Measurements from ENCODE around the gene BPIFB6.

BPIFB6 gene

DNA sequence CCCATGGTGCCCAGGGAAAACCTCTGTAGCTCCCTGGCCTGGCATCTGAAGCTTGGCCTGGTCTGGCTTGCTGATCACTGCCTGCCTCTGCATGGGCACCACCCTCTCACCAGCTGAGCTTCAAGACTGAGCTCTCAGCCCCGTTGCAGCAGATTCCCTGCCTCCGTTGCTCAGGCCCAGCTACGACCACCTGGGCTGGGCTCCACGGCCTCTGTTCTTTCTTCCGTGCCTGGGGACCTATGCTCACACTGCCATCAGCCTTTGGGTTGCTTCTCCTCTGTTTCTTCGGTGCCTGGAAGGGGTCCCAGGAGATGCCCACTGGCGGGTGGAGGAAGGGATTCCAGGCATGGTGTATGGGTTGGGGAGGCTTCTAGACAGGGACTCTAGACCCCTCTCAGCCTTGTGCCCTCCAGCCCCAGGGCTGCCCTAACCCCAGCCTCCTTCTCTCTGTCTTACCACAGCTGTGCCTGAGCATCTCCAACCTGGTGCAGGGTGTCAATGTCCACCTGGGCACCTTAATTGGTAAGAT is 14.8 kb upstream of the BPIFB6 start:
- DNase-seq, result no peak

DNA sequence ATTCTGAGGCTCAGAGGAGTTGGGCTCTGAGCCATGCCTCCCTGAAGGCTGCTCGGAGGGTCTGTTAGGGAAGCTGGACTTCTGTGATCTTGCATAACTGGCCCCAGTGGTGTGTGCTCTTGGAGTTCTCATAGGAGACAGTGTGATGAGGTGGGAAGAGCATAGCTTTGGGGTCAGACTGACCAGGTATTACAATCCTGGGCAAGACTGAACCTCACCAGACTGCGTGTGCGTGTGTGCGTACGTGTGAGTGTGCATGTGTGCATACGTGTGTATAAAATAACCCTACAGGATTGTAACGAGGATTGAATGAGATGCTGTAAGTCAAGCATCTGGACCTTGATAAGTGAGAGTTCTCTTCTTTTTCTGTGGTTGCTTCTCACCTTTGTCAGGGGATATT is 13.9 kb upstream of the BPIFB6 start:
- no peak for DNase-seq

DNA sequence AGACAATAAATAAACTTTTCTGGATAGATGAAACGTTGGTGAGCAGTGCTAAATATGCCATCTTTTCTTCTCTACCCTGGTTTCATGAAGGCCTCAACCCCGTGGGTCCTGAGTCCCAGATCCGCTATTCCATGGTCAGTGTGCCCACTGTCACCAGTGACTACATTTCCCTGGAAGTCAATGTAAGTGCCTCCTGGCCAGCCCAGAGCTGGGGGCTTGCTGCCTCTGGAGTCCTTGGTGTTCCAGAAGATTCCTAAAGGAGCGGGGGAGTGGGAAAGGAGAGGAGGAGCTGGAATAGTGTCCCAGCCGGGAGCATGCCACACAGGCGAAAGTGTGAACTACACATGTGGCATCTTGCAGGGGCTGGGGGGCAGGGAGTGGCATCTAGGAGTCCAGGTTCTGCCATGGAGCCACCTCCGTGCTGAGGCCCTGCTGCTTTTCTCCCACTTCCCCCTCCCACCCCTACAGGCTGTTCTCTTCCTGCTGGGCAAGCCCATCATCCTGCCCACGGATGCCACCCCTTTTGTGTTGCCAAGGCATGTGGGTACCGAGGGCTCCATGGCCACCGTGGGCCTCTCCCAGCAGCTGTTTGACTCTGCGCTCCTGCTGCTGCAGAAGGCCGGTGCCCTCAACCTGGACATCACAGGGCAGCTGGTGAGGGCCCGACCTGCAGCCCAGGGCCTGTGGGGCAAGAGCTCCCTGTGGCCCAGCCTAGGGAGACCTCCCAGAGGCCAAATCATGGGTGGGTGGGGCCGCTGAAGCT is 13.1 kb upstream of the BPIFB6 start:
- DNase-seq, result no peak

DNA sequence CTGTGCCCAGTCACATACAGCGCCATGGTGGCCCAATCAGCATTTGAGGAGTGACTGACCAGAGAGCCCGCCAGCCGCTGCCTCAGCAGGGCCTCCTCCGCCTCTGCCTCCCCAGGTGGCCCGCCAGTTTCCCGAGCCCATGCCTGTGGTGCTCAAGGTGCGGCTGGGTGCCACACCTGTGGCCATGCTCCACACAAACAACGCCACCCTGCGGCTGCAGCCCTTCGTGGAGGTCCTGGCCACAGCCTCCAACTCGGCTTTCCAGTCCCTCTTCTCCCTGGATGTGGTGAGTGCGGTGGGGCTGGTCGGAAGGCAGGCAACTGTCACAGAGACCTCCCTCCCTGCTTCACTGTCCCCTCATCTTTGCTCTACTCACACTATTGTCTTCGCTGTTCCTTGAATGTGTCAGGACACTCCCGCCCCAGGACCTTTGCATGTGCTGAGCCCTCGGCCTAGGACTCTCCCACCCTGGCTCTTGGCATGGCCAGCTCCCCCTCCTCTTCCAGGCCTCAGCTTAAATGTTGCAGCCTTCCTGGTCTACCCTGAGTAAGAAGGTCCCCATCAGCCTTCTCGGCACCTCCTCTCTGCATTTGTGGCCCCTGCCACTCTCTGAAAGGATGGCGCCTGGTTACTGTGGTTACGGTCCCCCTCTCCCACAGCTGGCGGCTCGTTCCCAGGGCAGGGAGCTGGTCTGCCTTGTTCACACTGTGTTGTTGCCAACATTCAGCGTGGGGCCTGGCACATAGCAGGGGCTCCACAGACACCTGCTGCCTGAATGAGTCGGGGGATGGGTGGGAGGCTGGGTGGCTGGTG is 11.8 kb upstream of the BPIFB6 start:
- no peak for DNase-seq

DNA sequence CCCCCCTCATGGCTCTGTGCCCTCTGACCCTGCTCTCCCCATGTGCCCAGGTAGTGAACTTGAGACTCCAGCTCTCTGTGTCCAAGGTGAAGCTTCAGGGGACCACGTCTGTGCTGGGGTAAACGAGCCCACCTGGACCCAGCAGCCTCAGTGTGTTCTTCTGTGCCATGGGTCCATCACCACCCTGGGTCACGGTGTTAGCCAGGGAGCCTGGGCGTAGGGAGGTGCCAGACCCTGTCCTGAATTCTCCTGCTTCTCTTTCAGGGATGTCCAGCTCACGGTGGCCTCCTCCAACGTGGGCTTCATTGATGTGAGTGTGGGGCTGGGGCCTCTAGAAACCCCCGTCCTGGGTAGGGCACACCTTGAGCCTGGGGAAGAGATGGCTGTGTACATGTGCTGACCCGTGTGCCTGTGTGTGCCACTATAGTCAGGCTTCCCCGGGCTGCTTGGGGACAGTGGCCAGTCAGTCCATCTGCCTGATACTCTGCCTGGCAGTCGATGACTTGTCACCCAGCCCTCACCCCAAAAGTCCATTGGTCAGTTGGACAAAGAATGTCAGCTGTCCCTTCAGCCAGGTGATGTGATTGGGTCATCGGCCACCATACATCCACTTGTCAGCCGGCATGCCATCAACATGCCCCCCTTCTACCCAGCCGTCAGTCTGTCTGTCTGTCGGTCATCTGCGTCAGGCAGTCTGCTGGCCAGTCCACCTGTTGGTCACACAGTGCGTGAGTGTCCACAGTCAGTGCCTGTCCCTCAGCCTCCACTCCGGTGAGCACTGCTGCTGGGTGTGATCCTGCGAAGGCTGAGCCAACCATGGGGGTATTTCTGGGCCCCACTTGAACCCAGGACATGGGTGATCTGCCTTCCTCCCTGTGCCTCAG is 10.9 kb upstream of the BPIFB6 start:
- DNase-seq, result no peak

DNA sequence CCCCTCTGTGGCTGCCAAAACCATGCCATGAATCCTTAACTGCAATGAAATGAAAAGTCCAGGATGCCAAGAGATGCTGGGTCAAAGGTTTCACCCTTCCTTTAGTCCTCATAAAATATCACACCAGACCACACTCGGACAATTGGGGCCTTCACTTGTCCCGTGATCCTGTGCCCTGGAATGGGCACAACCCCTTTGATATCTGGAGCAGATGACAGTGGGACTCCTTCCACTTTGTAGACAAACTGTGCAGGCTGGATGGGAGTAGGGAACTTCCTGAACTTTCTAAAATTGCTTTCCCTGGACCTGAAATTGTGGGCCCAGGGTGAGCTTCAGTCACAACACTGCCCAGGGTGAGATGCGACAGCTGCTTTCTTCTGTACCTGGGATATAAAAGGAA is 9.6 kb upstream of the BPIFB6 start:
- no peak for DNase-seq

DNA sequence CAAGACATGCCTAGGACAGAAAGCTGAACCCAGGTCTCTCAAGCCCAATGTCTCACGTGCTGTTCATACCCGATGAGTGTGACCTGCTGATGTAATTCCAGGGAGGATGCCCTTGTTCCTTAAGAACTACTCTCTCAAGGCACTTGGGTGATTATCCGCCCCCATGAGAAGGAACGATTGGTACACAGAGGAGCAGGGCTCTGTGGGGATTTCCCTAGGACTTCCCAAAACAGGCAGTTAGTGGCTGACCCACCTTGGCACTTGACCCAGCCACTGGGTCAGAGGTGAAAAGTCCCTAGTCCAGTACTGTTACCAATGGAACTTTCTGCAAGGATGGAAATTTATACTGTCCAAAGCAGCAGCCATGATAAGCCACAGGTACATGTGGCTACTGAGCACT is 9.2 kb upstream of the BPIFB6 start:
- DNase-seq, result no peak

DNA sequence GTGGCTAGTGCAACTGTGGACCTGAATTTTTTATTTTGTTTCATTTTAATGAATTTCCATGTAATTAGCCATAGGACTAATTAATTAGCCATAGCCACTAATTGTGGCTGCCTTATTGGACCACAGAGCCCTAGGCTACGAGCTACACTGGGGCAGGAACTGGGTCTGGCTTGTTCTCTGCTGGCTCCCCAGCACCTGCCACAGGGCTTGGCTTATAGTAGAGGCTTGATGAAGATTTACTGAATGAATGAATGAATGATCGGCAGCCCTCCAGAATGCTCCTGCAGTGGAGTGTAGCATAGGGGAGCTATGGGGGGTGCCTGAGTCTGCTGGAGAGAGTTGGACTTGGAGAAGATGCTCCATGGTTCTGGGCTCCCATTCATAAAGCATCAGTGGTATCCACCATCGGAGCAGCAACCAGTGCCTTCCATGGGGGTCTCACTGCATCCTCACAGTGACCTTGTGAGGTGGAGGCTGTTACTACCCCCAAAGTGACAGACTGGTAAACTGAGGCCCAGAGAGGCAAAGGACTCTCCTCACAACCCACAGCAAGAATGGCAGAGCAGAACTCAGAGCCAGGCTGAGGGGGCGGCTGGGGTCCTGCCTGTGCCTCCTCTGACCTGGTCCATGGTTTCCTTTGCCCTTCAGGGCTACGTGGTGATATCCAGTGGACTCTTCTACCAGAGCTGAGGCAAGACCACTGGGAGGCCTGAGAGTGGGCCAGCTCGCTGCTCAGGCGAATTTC is 8.6 kb upstream of the BPIFB6 start:
- no peak for DNase-seq

DNA sequence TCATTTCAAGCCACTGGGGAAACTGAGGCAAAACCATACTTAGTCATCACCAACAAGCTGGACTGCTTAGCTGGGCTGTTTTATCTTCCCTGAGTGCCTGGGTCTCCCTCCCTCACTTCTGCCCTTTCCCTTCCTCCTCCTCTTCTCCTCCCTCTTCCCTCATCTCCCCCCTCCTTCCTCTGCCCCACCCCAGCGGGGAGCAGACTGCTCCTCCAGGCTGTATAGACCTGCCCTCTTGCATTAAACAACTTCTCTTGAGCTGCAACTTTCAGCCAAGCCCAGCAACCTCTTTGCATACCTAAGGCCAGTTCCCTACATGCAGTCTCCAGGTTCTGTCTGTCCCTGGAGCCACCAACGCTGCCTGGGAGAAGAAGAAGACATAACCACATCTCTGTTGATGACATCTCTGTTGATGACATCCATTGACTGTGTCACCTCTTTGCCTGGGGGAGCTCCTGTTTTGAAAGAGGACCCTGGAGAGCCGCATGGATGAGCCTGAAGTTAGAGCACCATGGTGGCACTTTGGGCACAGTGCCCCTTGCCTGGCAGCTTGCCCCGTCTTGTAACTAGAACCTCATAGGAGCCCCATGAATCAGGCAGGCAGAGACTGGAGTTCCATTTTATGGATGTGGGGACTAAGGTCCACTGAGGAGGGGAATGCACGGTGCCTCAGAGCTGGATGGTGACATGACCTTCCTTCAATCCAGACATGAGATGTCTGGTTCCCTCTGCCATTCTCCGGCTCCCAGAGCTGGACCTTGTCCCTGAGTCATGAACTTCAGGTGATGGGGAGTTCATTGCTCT is 7.8 kb upstream of the BPIFB6 start:
- DNase-seq, result no peak

DNA sequence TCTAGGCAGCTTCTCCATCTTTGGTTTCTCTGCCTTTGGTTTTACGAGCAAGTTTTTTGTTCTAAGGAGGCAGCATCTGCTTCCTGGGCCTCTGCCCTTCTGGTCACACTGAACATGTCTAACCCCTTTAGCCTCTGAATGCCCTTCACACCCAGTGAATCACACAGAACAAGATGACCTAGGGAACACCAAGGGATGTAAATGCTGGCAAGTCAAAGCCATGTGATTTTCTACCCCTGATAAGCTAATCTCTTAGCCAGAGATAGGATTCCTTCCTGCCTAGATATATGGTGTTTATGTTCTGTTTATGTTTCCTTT is 7.2 kb upstream of the BPIFB6 start:
- no peak for DNase-seq

DNA sequence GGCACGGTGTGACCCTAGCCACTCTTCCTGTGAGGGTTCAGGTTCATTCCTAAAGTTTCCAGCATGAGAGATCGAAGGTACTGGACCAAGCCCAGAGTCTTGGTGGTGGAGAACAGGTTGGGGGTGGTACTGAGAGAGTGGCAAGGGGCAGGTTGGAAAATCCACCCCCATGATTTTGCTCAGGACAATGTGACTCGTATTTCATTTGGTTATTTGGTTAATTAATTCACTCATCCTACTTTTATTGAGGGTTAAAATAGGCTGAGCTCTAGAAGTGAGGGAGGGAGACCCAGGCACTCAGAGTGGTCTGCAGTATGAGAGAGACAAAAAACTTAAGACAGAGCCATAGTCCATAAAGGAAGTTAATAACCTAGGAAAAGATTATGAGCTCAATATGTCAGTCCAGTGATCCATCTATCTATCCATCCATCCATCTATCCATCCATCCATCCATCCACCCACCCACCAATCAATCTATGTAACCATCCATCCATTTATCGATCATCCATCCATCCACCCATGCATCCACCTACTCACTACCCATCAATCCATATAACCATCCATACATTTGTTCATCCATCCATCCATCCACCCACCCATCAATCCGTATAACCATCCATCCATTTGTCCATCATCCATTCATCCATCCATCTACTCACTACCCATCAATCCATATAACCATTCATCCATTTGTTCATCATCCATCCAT is 6.7 kb upstream of the BPIFB6 start:
- no peak for DNase-seq

DNA sequence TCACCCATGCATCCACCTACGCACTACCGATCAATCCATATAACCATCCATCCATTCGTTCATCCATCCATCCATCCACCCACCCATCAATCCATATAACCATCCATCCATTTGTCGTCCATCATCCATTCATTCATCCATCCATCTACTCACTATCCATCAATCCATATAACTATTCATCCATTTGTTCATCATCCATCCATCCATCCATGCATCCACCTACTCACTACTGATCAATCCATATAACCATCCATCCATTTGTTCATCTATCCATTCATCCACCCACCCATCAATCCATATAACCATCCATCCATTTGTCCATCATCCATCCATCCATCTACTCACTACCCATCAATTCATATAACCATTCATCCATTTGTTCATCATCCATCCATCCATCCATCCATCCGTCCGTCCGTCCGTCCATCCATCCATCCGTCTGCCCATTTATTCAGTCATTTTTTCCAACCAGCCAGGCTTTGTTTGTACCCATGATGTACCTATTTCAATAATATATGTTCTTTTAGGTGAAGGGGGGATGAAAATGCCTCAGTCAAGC is 6.1 kb upstream of the BPIFB6 start:
- no peak for DNase-seq

DNA sequence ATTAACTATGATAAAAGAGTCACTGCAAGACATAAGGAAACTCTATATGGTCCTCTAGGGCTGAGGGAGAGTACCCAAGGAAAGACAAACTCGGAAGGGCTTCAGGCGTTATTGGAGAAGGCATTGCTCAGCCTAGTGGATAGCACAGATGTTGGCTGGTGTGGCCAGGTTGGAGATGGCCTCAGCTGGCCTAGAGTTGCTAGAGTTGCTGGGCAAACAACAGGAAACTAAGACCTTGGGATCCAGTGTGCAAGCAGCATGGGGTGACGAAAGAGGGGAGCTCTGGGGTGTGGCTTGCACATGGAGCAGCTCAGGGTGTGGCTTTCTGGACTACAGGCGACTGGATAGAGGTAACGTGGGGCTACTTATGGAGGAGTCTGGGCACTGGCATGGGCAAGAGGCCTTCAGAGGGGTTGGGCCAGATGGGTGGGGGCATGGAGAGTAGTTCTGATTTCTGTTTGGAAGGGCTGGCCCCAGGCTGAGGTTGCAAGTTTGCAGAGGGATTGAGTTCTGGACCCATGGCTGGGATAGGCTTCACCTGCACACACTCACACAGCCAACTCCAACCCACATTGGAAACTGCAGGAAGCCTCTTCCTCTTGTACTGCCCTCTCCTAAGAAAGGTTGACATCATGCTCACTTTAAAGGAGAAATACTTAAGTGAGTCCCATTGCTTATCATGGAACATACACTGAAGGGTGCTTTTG is 5.2 kb upstream of the BPIFB6 start:
- no peak for DNase-seq

DNA sequence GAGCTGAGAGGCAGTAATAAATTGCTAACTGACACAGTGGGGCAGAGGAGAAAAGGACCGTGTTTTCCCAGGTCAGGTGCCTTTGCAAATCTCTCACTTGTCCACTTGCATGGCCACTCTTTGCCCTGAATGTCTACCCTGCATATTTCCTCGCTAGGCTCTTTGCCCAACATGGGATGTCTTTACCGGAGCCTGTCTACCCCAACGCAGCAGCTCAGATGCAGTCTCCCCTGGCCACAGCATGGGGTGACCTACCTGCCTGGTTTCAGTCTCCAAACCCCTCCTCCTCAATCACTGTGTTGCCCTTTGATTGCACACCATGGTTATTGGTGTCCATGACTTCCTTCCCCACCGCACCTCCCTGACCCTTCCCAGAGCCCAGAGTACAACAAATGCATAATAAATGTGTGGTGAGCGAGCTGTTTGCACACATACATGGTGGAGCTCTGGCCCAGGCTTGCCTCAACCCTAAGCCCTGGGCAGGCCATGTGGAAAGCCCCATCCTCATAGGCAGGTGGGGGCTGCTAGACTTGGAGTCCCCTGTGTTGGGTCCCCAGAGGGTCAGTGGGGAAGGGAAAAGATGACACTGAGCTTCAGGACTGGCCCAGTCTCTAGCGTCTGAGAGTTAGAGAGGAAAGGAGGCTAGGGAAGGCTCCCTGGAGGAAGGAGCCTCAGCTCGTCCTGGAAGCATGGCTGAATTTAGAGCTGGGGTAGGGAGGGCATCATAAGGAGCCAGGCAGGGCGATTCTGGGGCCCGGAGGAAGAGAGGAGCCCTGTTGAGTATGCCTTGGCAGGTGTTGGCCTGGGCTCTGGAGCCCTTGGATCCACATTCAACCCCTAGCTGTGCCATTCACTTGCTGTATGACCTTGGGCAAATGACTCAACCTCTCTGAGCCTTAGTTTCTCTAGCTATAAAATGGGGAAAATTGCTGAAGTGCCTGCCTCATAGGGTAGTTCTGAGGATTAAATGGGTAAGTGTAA is 4.4 kb upstream of the BPIFB6 start:
- DNase-seq, result no peak

DNA sequence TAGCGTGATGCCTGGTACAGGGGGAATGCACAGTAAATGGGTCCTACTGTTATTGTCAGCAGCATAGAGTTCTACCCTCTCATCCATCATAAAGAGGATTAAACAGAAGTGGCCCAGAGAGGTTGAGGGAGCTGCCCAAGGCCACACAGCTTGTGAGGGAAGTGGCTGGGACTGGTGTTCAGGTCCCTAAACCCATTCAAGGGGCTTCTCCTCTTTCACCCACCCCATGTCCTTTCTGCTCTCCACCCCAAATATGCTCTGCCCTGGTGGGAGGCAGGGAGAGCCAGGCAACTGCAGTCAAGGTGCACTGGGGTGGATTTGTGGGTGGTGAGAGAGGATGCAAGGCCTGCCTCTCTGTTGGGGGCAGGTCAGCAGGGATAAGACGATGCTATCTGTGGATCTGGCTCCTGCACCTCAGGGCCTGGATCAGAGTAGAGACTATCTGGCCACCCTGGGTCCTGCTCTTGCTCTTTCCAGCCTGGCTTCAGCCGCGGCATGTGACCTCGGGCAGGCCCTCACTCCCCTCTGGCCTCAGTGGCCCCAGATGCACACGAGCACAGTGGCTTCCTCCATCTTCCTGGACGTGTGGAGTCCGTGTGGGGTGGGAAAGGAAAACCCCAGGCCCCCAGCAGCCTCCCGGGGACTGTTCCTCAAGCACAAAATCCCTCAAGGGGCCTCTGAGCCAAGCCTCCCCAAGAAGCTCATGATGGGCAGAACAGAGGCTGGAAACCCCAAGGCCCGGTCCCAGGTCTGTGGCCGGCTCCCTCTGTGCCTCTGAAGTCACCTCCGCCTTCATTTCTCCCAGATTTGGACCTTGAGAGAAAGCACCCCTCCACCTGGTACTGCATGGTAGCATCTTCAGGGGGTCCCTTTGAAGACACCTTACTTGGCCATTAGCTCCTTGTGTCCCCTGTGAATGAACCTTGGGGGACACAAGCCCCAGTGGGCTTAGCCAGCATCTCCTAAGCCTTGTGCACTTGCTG is 3.4 kb upstream of the BPIFB6 start:
- DNase-seq, result no peak

DNA sequence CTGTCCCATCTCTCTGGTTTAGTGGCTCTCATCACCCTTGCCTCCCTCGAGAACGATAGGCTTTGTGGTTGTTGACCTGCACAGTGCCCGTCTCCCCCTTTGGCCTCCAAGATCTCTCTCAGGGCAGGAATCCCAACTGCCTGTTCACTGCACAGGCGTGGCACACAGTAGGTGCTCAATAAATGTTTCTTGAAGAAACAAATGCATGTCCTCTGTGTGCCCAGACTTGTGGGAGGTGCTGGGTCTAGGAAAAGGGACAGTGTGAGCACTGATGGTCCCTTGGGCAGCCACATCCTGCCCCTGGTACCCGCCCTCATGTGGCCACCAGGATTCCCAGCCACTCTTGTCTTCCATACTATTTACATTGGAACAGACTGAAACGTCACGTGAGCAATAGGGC is 2.6 kb upstream of the BPIFB6 start:
- no peak for DNase-seq

DNA sequence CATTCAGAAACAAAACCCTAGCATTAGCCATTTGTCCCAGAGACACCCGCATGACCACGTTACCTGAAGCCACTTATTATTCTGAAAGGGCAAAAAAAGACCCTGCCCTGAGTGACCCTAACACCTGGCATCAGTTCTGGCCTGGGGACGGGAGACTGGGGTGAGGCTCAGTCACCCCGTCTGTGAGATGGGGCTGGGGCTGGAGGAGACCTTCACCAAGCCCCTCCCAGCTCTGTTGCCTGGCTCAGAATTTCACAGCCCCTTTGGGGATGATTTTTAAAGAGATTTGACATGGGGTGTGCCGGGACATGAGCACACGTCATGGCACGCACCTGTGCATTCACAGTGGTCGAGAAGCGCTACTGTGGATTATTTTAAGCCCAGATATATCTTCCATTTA is 1.4 kb upstream of the BPIFB6 start:
- no peak for DNase-seq

DNA sequence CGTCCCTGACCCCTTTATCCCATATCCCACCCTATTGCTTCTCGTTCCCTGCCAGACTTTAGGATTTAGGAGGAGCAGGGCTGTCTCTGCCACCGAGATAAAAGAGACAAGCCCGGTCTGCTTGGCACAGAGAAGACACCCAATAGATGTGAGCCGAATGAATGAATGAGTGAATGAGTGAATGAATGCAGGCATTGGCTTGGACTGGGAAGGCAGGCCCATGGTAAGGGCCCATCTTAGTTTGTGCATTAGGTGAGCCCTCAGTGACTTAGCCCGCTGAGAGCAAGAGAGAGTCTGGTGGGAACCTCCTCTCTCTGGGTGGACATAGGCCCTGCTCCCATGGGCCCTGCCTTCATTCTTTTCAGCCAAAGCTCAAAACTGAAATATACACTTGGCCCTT is 879 bp upstream of the BPIFB6 start:
- no peak for DNase-seq

Measured in left hindlimb (tissue), 1 donor.